Mesenchymal stem cell (in vitro differentiated cells and primary cell): ENCODE measurements around the gene YWHAQ.

Experiments used
- DNase-seq: peaks from one replicate; pipeline ENCODE4 v3.0.0-alpha.2; 2013
- H2AFZ ChIP-seq: one replicate; pipeline ENCODE4 v1.6.1; 2013; ENCODE audit warnings: low read depth, mild to moderate bottlenecking, control low read depth, inconsistent platforms, low read length, moderate library complexity
- H2AK5ac ChIP-seq: 2 replicates; pipeline ENCODE4 v1.6.1; 2013; ENCODE audit warnings: low read length, moderate library complexity, mild to moderate bottlenecking, inconsistent platforms; ENCODE audit not compliant: severe bottlenecking
- H2BK120ac ChIP-seq: one replicate; pipeline ENCODE4 v1.6.1; 2013; ENCODE audit warnings: low read depth, mild to moderate bottlenecking, inconsistent platforms, low read length, moderate library complexity
- H2BK12ac ChIP-seq, 2 experiments: one replicate each; pipeline ENCODE4 v1.6.1; 2013; ENCODE audit warnings: inconsistent platforms in 2 of 2, low read length in 2 of 2, mild to moderate bottlenecking in 2 of 2, moderate library complexity in 2 of 2, control low read depth in 1 of 2
- H2BK15ac ChIP-seq: one replicate; pipeline ENCODE4 v1.6.1; 2013; ENCODE audit warnings: mild to moderate bottlenecking, low read depth, inconsistent platforms; ENCODE audit not compliant: poor library complexity, severe bottlenecking
- H2BK5ac ChIP-seq: 2 replicates; pipeline ENCODE4 v1.6.1; 2013; ENCODE audit warnings: low read depth, mild to moderate bottlenecking, low read length, control low read depth, inconsistent platforms; ENCODE audit not compliant: poor library complexity, severe bottlenecking
- H3K14ac ChIP-seq, 2 experiments: one replicate each; pipeline ENCODE4 v1.6.1; 2013; ENCODE audit warnings: inconsistent platforms in 2 of 2, low read length in 2 of 2, control low read depth in 1 of 2, mild to moderate bottlenecking in 1 of 2, moderate library complexity in 1 of 2
- H3K18ac ChIP-seq, 2 experiments: one replicate each; pipeline ENCODE4 v1.6.1; 2013; ENCODE audit warnings: inconsistent platforms in 2 of 2, low read length in 2 of 2, control low read depth in 1 of 2, low read depth in 1 of 2, mild to moderate bottlenecking in 1 of 2
- H3K23ac ChIP-seq, 2 experiments: one replicate each; pipeline ENCODE4 v1.6.1; 2013; ENCODE audit warnings: inconsistent platforms in 2 of 2, low read length in 2 of 2, mild to moderate bottlenecking in 2 of 2, moderate library complexity in 2 of 2, control low read depth in 1 of 2
- H3K27ac ChIP-seq: 2 replicates; pipeline ENCODE4 v1.5.1; 2013; ENCODE audit warnings: mild to moderate bottlenecking, moderate library complexity, low read length, control low read depth, inconsistent platforms; ENCODE audit not compliant: poor library complexity, severe bottlenecking
- H3K27me3 ChIP-seq, 2 experiments: 2 replicates each; pipeline versions ENCODE4 v1.6.1 to v1.7.0; 2013; ENCODE audit warnings: low read length in 2 of 2, mild to moderate bottlenecking in 2 of 2, moderate library complexity in 2 of 2, control low read depth in 1 of 2, inconsistent platforms in 1 of 2; ENCODE audit not compliant: control insufficient read depth in 1 of 2, insufficient read depth in 1 of 2
- H3K36me3 ChIP-seq, 2 experiments: 2 replicates each; pipeline versions ENCODE4 v1.6.1 to v1.7.0; 2013; ENCODE audit warnings: low read length in 2 of 2, control low read depth in 1 of 2, inconsistent platforms in 1 of 2, low read depth in 1 of 2, mild to moderate bottlenecking in 1 of 2; ENCODE audit not compliant: insufficient read depth in 2 of 2, control insufficient read depth in 1 of 2
- H3K4ac ChIP-seq, 2 experiments: one replicate each; pipeline ENCODE4 v1.6.1; 2013; ENCODE audit warnings: inconsistent platforms in 2 of 2, low read length in 2 of 2, mild to moderate bottlenecking in 2 of 2, moderate library complexity in 2 of 2, control low read depth in 1 of 2, low read depth in 1 of 2
- H3K4me1 ChIP-seq: 2 replicates; pipeline ENCODE4 v1.6.1; 2013; ENCODE audit warnings: low read depth, low read length, control low read depth; ENCODE audit not compliant: control insufficient read depth, insufficient read depth
- H3K4me2 ChIP-seq: 2 replicates; pipeline ENCODE4 v1.6.1; 2013; ENCODE audit warnings: low read length, mild to moderate bottlenecking, inconsistent platforms; ENCODE audit not compliant: poor library complexity, severe bottlenecking
- H3K4me3 ChIP-seq, 2 experiments: 2 replicates each; pipeline versions ENCODE4 v1.5.1 to v1.7.0; 2013; ENCODE audit warnings: low read length in 2 of 2, mild to moderate bottlenecking in 2 of 2, control low read depth in 1 of 2, low read depth in 1 of 2; ENCODE audit not compliant: insufficient read depth in 1 of 2
- H3K79me1 ChIP-seq: replicated peaks from 2 replicates; pipeline ENCODE4 v1.6.1; 2013; ENCODE audit warnings: mild to moderate bottlenecking, control low read depth, low read length, inconsistent platforms; ENCODE audit not compliant: poor library complexity, severe bottlenecking
- H3K9ac ChIP-seq: 2 replicates; pipeline ENCODE4 v1.7.0; 2013; ENCODE audit warnings: mild to moderate bottlenecking, low read length, moderate library complexity
- H3K9me3 ChIP-seq: 2 replicates; pipeline ENCODE4 v1.7.0; 2013; ENCODE audit warnings: mild to moderate bottlenecking, low read length; ENCODE audit not compliant: control insufficient read depth
- H4K8ac ChIP-seq: one replicate; pipeline ENCODE4 v1.6.1; 2013; ENCODE audit warnings: inconsistent platforms, mild to moderate bottlenecking, low read length, moderate library complexity
- H4K91ac ChIP-seq: one replicate; pipeline ENCODE4 v1.6.1; 2013; ENCODE audit warnings: mild to moderate bottlenecking, low read length, inconsistent platforms
- WGBS: methylation state at CpG from one replicate; pipeline ENCODE4 v1.1.7; 2013; ENCODE audit warnings: mixed read lengths; 5-methylcytosine and 5-hydroxymethylcytosine counted together

The YWHAQ gene

GRCh38 chr2:9644603-9645002 lies 13.8 kb upstream of the YWHAQ start:
- Histone ChIP-seq H3K27ac (no peak overlapping the region), H3K27me3 (peaks cover 5% of the 10 kb centered on the region in 2 experiments), H3K36me3 (no peaks in the 10 kb centered on the region), H3K14ac (no peak overlapping the region), H2BK120ac (no peak overlapping the region), H3K9me3 (no peaks in the 10 kb centered on the region), H3K4me1 (peaks cover 3% of the 10 kb centered on the region), H2BK12ac (peak overlapping the region in 1 of 2 experiments; percentile 0), H4K8ac (no peak overlapping the region), H2AK5ac (no peak overlapping the region), H3K4ac (no peak overlapping the region), H3K79me1 (no peaks in the 10 kb centered on the region), H3K23ac (no peak overlapping the region), H2BK5ac (no peak overlapping the region), H2BK15ac (no peak overlapping the region), H3K4me2 (no peak overlapping the region), H2AFZ (no peak overlapping the region), H3K4me3 (no peak overlapping the region), H3K18ac (no peak overlapping the region), H3K9ac (no peak overlapping the region), H4K91ac (no peak overlapping the region)
- WGBS = 93% methylated on average over 9 of the region's 9 CpGs
- DNase-seq = no peak

DNA sequence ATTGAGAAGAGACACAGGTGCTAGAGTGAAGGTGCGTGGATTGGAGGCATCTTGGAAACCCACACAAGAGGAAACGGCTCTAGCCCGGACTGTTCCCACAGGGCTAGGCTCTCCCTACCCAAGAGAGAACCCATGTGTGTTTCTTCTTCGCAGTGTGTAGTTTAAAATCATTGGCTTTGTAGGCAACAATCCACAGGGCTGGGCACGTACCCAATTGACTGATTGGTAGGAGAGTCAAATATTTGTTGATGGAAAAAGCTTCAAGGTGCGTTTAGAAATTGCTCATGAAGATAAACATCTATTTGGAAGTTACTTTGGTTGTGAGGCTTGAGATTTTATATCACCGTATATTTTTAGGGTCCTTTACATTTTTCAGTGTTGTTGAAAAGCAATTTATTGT lies 13.2 kb upstream of the YWHAQ start:
- Histone ChIP-seq H3K14ac (no peak overlapping the region), H3K4me1 (peaks cover 7% of the 10 kb centered on the region), H3K27ac (no peak overlapping the region), H3K27me3 (peaks cover 5% of the 10 kb centered on the region in 2 experiments), H4K91ac (no peak overlapping the region), H3K4me3 (no peak overlapping the region), H2BK15ac (peak overlapping the region; percentile 60), H2BK120ac (no peak overlapping the region), H3K36me3 (no peaks in the 10 kb centered on the region), H3K18ac (no peak overlapping the region), H3K23ac (no peak overlapping the region), H3K79me1 (no peaks in the 10 kb centered on the region), H4K8ac (no peak overlapping the region), H3K4me2 (no peak overlapping the region), H2AFZ (no peak overlapping the region), H3K4ac (no peak overlapping the region), H2AK5ac (no peak overlapping the region), H3K9ac (no peak overlapping the region), H3K9me3 (no peaks in the 10 kb centered on the region), H2BK12ac (no peak overlapping the region), H2BK5ac (no peak overlapping the region)
- no peak for DNase-seq
- WGBS = 97% methylated on average over 7 of the region's 7 CpGs

GRCh38 chr2:9641641-9642040 lies 10.8 kb upstream of the YWHAQ start:
- Histone ChIP-seq H2BK120ac (no peak overlapping the region), H3K18ac (no peak overlapping the region), H3K4me1 (peaks cover 20% of the 10 kb centered on the region), H3K9ac (no peak overlapping the region), H2BK12ac (no peak overlapping the region), H2BK5ac (no peak overlapping the region), H3K4ac (no peak overlapping the region), H3K9me3 (no peaks in the 10 kb centered on the region), H3K23ac (no peak overlapping the region), H3K36me3 (no peaks in the 10 kb centered on the region), H2AFZ (no peak overlapping the region), H3K4me2 (no peak overlapping the region), H3K4me3 (no peak overlapping the region), H4K91ac (no peak overlapping the region), H3K27me3 (no peaks in the 10 kb centered on the region), H2AK5ac (no peak overlapping the region), H2BK15ac (no peak overlapping the region), H3K14ac (no peak overlapping the region), H3K79me1 (no peaks in the 10 kb centered on the region), H4K8ac (no peak overlapping the region), H3K27ac (no peak overlapping the region)
- WGBS = 97% methylated on average over 3 of the region's 4 CpGs
- DNase-seq = no peak

DNA sequence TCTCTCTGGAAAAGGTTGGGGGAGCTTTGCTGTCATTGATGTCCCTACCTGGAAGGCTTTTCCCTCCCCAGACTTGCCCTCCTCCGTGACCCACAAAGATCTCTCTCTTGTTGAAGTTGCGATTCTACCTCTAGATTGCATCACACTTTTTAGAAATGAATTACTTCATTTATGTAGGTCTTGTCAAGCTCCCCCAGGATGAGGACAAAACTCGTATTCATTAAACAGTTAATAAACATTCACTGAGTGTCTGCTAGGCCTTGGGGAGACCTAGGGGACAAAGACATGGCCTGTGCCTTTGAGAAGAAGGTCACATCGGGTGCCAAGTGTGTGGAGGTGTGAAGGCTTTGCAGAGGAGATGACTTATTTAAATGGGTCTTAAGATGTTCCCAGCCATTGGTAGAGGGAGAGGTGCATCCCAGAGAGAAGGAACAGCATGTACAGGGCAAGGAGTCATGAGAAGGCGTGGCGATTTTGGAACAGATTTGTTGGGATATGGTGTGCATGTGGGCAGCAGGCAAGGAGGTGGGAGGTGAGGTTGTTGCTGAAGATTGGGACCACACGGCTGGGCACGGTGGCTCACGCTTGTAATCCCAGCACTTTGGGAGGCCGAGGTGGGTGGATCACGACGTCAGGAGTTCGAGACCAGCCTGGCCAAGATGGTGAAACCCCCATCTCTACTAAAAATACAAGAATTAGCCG lies 9.8 kb upstream of the YWHAQ start:
- peaks cover 20% of the 10 kb centered on the region for H3K4me1 ChIP-seq
- H3K79me1 ChIP-seq = no peaks in the 10 kb centered on the region
- no peak overlapping the region for H3K4me2 ChIP-seq
- H2BK12ac ChIP-seq = peak overlapping the region; percentile 7 to 57
- H2BK5ac ChIP-seq = no peak overlapping the region
- H2AK5ac ChIP-seq = no peak overlapping the region
- peak overlapping the region; percentile 36 for H2BK120ac ChIP-seq
- peak overlapping the region; percentile 45 for H4K8ac ChIP-seq
- H2BK15ac ChIP-seq = peak overlapping the region; percentile 85
- peak overlapping the region in 1 of 2 experiments; percentile 3 for H3K4ac ChIP-seq
- H3K27ac ChIP-seq = no peak overlapping the region
- H3K27me3 ChIP-seq = no peaks in the 10 kb centered on the region
- no peak overlapping the region for H3K4me3 ChIP-seq
- H3K9ac ChIP-seq = no peak overlapping the region
- no peak overlapping the region for H3K14ac ChIP-seq
- H4K91ac ChIP-seq = peak overlapping the region; percentile 83
- no peak overlapping the region for H3K23ac ChIP-seq
- no peak for DNase-seq
- H2AFZ ChIP-seq = no peak overlapping the region
- no peaks in the 10 kb centered on the region for H3K36me3 ChIP-seq
- 93% methylated on average over 13 of the region's 14 CpGs for WGBS
- H3K18ac ChIP-seq = peak overlapping the region in 1 of 2 experiments; percentile 92
- H3K9me3 ChIP-seq = no peaks in the 10 kb centered on the region
